HG02973 (cell line): Measurements from ENCODE around the gene SULT1A1.
"Not testable (repeated sequence)": the region's sequence is repeated elsewhere in the genome, so short reads cannot be mapped to it uniquely, and the experiment has no call there.

Experiments
- ATAC-seq: cut with Tn5 transposase; IDR thresholded peaks from one replicate; pipeline ENCODE4 v1.9.1; 2021; ENCODE audit warnings: moderate library complexity; ENCODE audit not compliant: unreplicated experiment

SULT1A1 gene

GRCh38 chr16:28609631-28610594 is at the start of gene SULT1A1:
TSS of gene SULT1A1 (minus strand) at chr16:28610044. CDS start at chr16:28608855, 1,189 bp downstream.
- no peak for ATAC-seq

- ATAC-seq, result not testable (repeated sequence)
Measured at GRCh38 chr16:28639959-28640358, 30.1 kb upstream of the SULT1A1 start.

- ATAC-seq, result not testable (repeated sequence)
Measured at GRCh38 chr16:28638359-28638758, 28.5 kb upstream of the SULT1A1 start.

GRCh38 chr16:28637765-28638164 is 27.9 kb upstream of the SULT1A1 start, which contains the start of gene NPIPB8:
TSS of gene NPIPB8 (plus strand) at chr16:28638065. CDS start at chr16:28638361, 296 bp downstream.
- not testable (repeated sequence) for ATAC-seq

- not testable (repeated sequence) for ATAC-seq
Measured at GRCh38 chr16:28636093-28636823, 26.4 kb upstream of the SULT1A1 start.

GRCh38 chr16:28630905-28631304 is 21.1 kb upstream of the SULT1A1 start:
- ATAC-seq, result not testable (repeated sequence)

GRCh38 chr16:28623172-28623711 is 13.4 kb upstream of the SULT1A1 start:
- no peak for ATAC-seq

GRCh38 chr16:28622532-28623171 is 12.8 kb upstream of the SULT1A1 start:
- not testable (repeated sequence) for ATAC-seq

DNA sequence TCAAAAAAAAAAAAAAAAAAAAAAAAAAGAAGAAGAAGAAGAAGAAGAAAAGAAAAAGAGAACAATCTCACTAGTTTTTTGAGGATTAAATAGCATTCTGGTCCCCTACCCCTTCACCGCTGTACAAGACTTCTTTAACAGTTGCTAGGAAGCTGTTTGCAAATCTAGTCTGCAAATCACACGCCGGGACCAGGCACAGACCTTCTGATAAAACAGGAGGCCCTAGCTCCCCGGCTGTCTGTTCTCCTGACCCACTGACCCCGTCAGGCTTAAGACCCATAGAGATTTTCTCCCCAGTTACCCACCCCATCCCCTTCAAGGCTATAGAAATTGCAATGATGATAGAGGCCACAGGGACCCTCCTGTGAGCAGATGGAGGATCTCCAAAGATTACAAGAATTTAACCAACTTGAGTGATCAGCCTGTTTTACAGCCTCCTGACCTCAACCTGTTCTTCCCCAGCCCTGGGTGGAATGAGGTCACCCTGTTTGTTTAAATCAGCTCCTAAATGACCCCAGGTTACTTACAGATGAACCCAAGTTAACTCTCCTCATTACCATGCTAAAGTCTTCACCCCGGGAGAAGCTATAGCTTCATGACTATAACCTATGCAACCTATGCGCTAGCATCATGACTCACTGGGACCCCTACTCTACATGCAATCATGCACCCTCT is 11.8 kb upstream of the SULT1A1 start:
- no peak for ATAC-seq

DNA sequence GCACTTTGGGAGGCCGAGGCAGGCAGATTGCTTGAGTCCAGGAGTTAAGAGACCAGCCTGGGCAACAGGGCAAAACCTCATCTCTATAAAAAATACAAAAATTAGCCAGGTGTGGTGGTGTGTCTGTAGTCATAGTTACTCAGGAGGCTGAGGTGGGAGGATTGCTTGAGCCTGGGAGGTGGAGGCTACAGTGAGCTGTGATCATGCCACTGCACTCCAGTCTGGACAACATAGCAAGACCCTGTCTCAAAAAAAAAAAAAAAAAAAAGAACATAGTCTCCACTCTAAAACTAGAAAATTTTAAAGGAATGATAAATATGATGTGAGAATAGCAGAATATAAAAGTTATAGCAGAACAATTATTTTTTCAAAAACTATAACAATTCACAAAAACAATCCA is 10.5 kb upstream of the SULT1A1 start:
- ATAC-seq, result not testable (repeated sequence)

GRCh38 chr16:28617874-28618273 is 8.0 kb upstream of the SULT1A1 start:
- no peak for ATAC-seq

GRCh38 chr16:28616636-28617035 is 6.8 kb upstream of the SULT1A1 start:
- ATAC-seq, result no peak

- ATAC-seq, result not testable (repeated sequence)
Measured at GRCh38 chr16:28616224-28616577, 6.4 kb upstream of the SULT1A1 start.

GRCh38 chr16:28615486-28616223 is 5.8 kb upstream of the SULT1A1 start:
- not testable (repeated sequence) for ATAC-seq

GRCh38 chr16:28614561-28614960 is 4.7 kb upstream of the SULT1A1 start:
- ATAC-seq, result not testable (repeated sequence)

DNA sequence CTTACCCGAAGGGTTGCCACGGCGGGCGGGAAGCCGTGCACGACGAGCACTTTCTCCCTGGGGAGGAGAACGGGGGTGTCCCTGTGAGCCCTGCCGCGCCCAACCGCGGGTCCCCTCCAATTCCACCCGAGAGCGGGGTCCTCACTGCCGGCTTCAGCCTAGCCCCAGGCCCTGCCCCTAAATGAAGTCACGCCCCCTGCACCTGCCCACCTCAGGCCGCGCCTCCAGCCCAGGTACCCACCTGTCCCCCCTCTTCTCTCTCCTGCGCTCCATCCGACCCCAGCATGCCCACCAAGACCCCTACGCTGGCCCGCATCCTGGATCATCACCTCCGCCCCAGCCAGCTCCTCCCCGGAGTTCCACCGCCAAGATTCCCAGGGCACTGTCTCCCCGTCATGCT is 4.1 kb upstream of the SULT1A1 start:
- not testable (repeated sequence) for ATAC-seq

- not testable (repeated sequence) for ATAC-seq
Measured at GRCh38 chr16:28612359-28613280, 2.8 kb upstream of the SULT1A1 start.

DNA sequence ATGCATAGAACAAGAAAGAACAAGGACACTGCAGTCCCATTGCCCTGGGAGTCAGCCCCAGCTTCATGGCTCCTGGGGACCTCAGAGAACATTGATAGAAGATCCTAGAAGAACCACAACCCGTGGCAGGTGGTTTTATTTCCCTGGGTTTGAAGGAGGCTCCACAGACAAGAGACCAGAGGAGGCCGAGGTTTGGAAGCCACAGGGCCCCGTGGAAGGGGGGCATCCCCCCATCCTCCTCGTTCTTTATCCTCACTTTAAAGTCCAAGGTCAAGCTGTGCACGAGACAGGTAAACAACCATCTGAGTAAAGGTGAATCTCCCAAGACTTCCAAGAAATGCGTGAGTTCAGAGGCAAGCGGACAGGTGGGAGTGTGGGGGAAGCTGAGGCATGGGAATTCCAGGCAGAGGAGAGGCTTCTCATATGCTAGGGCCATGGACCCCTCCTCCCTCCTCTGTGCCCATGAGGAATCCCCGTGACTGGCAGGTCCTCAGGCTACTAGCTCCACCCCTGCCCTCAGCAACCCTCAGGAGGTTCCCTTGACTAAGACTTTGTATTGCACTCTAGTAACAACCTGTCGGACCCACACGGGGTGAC is 849 bp upstream of the SULT1A1 start:
- no peak for ATAC-seq
